Thymus (tissue), 11 donors: Measurements from ENCODE around the gene FRMD4B. TPM values are rescaled to one million over a fixed set of nuclear protein-coding genes. Genes with fewer than 3 reads are reported as not detected.
"Not testable (repeated sequence)": the region's sequence is repeated elsewhere in the genome, so short reads cannot be mapped to it uniquely, and the experiment has no call there.

Experiments
- DNase-seq, 9 donors: peaks; one replicate each; pipeline ENCODE4 v3.0.0-alpha.2; 2013; ENCODE audit warnings: low spot score in 9 of 9, low read depth in 6 of 9, missing footprints in 1 of 9
- H3K27ac ChIP-seq, 2 donors: one replicate each; pipeline ENCODE4 v1.5.1; 2013; ENCODE audit warnings: control low read depth in 1 of 2, low read depth in 1 of 2, low read length in 1 of 2, mild to moderate bottlenecking in 1 of 2, moderate library complexity in 1 of 2
- H3K27me3 ChIP-seq, 2 donors: one replicate each; pipeline ENCODE4 v1.5.1; 2013; ENCODE audit warnings: low read length in 1 of 2; ENCODE audit not compliant: control insufficient read depth in 2 of 2, insufficient read depth in 1 of 2
- H3K36me3 ChIP-seq, 2 donors: one replicate each; pipeline ENCODE4 v1.5.1; 2013; ENCODE audit warnings: low read length in 1 of 2, mild to moderate bottlenecking in 1 of 2, moderate library complexity in 1 of 2; ENCODE audit not compliant: control insufficient read depth in 2 of 2, insufficient read depth in 2 of 2
- H3K4me1 ChIP-seq, 2 donors: one replicate each; pipeline ENCODE4 v1.5.1; 2013; ENCODE audit warnings: low read length in 2 of 2; ENCODE audit not compliant: control insufficient read depth in 2 of 2, insufficient read depth in 2 of 2
- H3K4me3 ChIP-seq, 2 donors: one replicate each; pipeline ENCODE4 v1.5.1; 2013; ENCODE audit warnings: low read length in 2 of 2, control low read depth in 1 of 2, mild to moderate bottlenecking in 1 of 2
- H3K9me3 ChIP-seq, 2 donors: one replicate each; pipeline ENCODE4 v1.5.1; 2013; ENCODE audit warnings: low read length in 1 of 2, mild to moderate bottlenecking in 1 of 2; ENCODE audit not compliant: control insufficient read depth in 2 of 2, insufficient read depth in 1 of 2
- WGBS: extraction: QIAGEN DNeasy Blood & Tissue Kit; methylation state at CpG from one replicate; pipeline ENCODE4 v1.1.7; 2013; 5-methylcytosine and 5-hydroxymethylcytosine counted together
- polyA plus RNA-seq: library from polyadenylated mRNA; stranded (reverse); fragments of 200-250 nt; gene quantifications from one replicate; pipeline ENCODE4 v1.2.3, GENCODE V29; 2013
- total RNA-seq: library from RNA; stranded (reverse); fragments of 120-200 nt; gene quantifications from one replicate; pipeline ENCODE4 v1.2.4, GENCODE V29; 2013
- donor health status: healthy.

The FRMD4B gene
- total and polyA plus RNA-seq, 2 donors, result 12.8 to 21.7 TPM

DNA sequence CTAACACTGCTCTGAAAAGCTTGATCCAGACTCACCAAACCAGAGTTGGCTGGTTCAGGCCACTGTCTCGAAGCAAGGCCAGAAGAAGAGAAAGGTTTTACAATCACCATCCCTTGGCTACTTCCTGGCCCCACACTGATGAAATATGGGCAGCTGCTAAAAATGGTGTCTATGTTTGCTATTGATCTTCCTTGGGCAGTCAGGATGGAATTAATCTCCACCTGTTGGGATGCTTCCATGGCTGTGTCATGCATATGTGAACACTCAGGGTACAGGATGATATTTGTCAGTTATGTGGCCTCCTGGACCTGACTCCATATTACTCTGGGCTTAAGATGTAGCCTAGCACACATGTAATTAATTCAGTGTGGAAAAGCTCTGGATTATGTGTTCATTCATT lies 61.9 kb downstream of the FRMD4B start:
- H3K27me3 ChIP-seq, result no peaks in the 10 kb centered on the region
- peaks cover 39 to 45% of the 10 kb centered on the region in 2 donors for H3K4me1 ChIP-seq
- 100% methylated on average over 1 of the region's 1 CpG for WGBS
- no peaks in the 10 kb centered on the region for H3K36me3 ChIP-seq
- no peak overlapping the region for H3K27ac ChIP-seq
- no peaks in the 10 kb centered on the region for H3K9me3 ChIP-seq
- DNase-seq, result no peak
- H3K4me3 ChIP-seq, result no peak overlapping the region

DNA sequence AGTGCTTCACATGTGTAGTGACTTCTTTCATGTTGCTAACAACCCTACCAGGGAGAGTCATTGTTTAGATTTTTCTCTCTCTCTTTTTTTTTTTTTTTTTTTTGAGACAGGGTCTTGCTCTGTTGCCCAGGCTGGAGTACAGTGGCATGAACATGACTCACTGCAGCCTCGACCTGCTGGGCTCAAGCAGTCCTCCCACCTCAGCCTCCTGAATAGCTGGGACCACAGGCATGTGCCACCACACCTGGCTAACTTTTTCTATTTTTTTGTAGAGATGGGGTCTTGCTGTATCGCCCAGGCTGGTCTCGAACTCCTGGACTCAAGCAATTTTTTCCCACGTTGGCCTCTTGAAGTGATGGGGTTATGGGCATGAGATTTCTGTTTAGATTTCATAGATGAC lies 63.4 kb downstream of the FRMD4B start:
- not testable (repeated sequence) for H3K36me3 ChIP-seq, H3K27me3 ChIP-seq, H3K27ac ChIP-seq, DNase-seq, H3K4me3 ChIP-seq, H3K9me3 ChIP-seq
- peaks cover 26 to 34% of the 10 kb centered on the region in 2 donors for H3K4me1 ChIP-seq
- 96% methylated on average over 4 of the region's 4 CpGs for WGBS

DNA sequence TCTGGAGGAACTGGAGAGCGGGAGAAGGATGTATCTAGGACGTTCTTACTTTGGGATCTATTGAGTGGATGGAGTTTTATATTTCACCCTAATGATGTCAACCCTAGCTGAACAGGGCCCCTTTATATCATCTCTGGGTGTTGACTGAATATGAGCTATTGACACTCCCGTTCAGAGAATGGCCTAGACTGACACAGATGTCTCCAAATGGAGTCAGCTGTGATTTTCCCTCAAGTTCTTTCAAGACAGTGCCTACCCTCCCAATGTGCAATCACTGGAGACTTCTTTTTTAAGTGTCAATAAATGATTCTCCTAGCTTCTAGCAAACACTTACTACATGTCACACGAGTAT lies 63.8 kb downstream of the FRMD4B start:
- Histone ChIP-seq H3K9me3 (no peaks in the 10 kb centered on the region), H3K27me3 (no peaks in the 10 kb centered on the region), H3K4me1 (peaks cover 25 to 33% of the 10 kb centered on the region in 2 donors), H3K36me3 (no peaks in the 10 kb centered on the region), H3K27ac (no peak overlapping the region), H3K4me3 (no peak overlapping the region)
- no peak for DNase-seq
- 96% methylated on average over 4 of the region's 4 CpGs for WGBS

DNA sequence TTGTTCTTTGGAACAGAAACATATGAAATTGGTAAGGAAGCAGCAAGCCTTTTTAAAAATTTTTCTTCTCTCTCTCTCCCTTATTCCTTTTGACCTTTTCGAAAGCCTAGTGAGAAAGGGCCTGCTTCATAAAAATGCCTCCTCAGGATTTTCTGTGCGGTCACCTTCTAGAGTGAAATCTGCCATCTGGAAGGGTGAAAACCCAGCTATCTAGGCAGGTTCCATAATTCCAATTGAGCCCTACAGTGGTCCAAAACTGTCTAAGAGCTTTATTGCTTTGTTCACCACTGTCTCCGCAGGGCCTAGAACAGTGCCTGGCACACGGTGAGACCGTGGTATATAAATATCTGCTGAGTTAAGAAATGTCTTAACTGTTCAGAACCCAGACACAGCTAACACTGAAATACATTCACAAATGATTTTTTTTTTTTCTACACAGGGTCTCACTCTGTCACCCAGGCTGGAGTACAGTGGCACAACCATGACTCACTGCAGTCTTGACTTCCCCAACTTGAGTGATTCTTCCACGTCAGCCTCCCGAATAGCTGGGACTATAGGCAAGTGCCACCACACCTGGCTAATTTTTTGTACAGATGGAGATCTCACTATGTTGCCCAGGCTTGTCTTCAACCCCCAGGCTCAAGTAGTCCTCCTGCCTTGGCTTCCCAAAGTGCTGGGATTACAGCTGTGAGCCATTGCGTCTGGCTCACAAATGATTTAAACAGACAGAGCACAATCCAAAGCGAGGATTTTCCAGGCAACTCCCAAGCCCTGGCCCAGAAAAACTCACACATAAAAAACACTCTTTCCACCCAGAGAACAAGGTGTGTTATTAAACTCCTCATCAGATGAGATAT lies 64.4 kb downstream of the FRMD4B start:
- no peak for DNase-seq
- no peak overlapping the region for H3K27ac ChIP-seq

DNA sequence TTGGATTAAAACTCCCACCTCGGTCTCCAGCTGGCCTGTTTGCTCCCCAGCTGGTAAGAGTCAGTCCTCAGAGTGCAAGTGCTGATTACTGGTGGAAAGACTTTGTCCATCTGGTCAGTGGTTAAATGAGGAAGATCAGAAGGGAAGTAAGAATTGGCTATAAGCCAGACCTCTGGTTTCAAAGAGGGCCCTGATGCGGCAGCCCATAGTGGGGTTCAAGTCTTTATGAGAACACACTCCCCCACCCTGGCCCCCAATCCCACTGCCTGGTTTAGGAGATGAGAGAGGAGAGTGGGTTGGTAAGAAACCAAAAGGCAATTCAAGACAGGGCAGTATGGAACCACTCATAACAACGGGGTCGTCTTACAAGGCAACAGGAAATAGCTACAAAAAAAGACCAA lies 65.0 kb downstream of the FRMD4B start:
- no peak overlapping the region for H3K4me3 ChIP-seq
- DNase-seq, result peak in 1 of 9 donors; percentile 38
- H3K9me3 ChIP-seq, result no peaks in the 10 kb centered on the region
- WGBS, result 74% methylated on average over 4 of the region's 4 CpGs
- H3K36me3 ChIP-seq, result no peaks in the 10 kb centered on the region
- no peak overlapping the region for H3K27ac ChIP-seq
- peaks cover 15 to 21% of the 10 kb centered on the region in 2 donors for H3K4me1 ChIP-seq
- no peaks in the 10 kb centered on the region for H3K27me3 ChIP-seq

More for the DNA sequence above, 64.4 kb downstream of the FRMD4B start:
- 95% methylated on average over 9 of the region's 9 CpGs for WGBS
- H3K27me3 ChIP-seq, result no peaks in the 10 kb centered on the region
- H3K4me3 ChIP-seq, result no peak overlapping the region
- no peaks in the 10 kb centered on the region for H3K9me3 ChIP-seq
- no peaks in the 10 kb centered on the region for H3K36me3 ChIP-seq
- peaks cover 19 to 27% of the 10 kb centered on the region in 2 donors for H3K4me1 ChIP-seq

DNA sequence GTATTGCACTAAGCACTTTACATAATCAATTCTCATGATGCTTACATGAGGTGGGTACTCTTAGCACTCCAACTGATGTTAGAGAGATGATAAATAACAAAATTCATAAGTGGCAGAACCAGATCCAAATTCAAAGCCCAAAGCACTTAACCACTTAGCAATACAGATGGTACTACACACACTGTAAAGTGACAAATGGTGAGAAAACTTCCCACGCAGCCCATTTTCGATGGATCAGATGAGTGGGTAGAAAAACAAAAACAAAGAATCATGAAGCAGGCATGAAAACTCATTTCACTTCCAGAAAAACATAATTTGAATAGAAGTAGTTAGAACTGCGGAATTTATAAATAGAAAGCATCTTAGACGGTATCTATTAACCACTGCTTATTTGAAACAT lies 66.2 kb downstream of the FRMD4B start:
- no peaks in the 10 kb centered on the region for H3K9me3 ChIP-seq
- H3K36me3 ChIP-seq, result no peaks in the 10 kb centered on the region
- H3K4me3 ChIP-seq, result no peak overlapping the region
- H3K4me1 ChIP-seq, result peaks cover 8 to 11% of the 10 kb centered on the region in 2 donors
- 96% methylated on average over 4 of the region's 4 CpGs for WGBS
- no peaks in the 10 kb centered on the region for H3K27me3 ChIP-seq
- no peak for DNase-seq
- H3K27ac ChIP-seq, result no peak overlapping the region

DNA sequence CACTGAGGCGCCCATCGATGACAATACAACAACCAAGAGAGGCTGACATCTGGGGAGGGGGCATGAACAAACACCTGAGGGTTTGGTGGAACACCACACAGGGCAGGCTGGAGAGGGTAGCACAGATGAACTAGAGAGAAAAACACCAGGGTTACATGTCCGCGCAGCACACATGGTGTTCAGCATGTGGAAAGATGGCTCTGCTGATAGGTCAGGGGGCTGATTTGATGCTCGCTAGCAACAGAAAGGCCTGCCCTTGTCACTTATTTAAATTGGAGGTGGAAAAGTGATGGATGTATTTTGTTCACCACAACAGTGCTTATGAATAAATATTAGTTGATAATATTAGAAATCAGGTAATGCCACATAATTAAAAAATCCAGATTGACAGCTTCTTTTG lies 67.5 kb downstream of the FRMD4B start:
- WGBS, result 96% methylated on average over 5 of the region's 5 CpGs
- Histone ChIP-seq H3K27me3 (no peaks in the 10 kb centered on the region), H3K9me3 (no peaks in the 10 kb centered on the region), H3K36me3 (no peaks in the 10 kb centered on the region), H3K4me1 (peaks cover 6 to 7% of the 10 kb centered on the region in 2 donors), H3K27ac (no peak overlapping the region), H3K4me3 (no peak overlapping the region)
- no peak for DNase-seq

DNA sequence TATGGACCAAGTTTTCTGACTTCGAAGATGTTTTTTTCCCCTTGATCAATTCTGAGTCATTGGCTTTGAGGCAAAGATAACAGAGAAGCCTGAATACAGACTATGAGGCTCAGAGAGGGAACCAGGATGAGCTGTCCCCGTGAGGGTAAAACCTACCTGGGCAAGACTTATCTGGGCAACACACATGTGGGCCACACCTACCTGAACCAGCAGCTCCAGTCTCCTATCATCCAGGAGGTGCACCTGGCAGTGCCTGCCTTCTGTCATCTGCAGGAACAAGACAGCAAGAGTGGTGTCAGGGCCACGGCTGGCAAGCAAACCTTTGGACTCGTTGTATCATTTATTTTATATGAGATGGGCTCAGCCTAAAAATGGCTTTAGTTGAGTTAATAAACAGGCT lies 72.6 kb downstream of the FRMD4B start:
- Histone ChIP-seq H3K27me3 (no peaks in the 10 kb centered on the region), H3K36me3 (peaks cover 0 to 4% of the 10 kb centered on the region in 2 donors), H3K4me1 (no peaks in the 10 kb centered on the region), H3K4me3 (no peak overlapping the region), H3K9me3 (peaks cover 0 to 4% of the 10 kb centered on the region in 2 donors), H3K27ac (no peak overlapping the region)
- WGBS, result 85% methylated on average over 4 of the region's 4 CpGs
- DNase-seq, result no peak

DNA sequence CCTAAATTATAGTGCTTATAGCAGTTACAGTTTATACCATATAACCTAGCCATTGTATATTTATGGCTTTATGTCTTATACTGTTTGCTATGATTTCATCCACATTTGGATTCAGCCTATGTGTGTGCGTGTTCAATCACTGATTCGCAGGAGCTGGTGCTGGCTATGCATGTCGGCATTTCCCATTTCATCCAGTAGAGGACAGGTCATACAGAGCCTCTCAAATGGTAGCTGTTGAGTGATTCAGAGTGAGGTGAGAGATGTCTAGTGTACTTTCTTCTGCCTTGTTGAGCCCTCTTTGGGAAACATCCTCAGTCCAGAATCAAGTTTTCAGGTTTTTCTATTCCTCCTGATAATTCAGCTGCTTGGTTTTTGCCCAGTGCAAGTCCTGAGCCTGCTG lies 76.1 kb downstream of the FRMD4B start:
- no peaks in the 10 kb centered on the region for H3K27me3 ChIP-seq
- no peak overlapping the region for H3K4me3 ChIP-seq
- no peak for DNase-seq
- H3K27ac ChIP-seq, result no peak overlapping the region
- H3K4me1 ChIP-seq, result no peaks in the 10 kb centered on the region
- WGBS, result 95% methylated on average over 3 of the region's 3 CpGs
- peaks cover 0 to 5% of the 10 kb centered on the region in 2 donors for H3K9me3 ChIP-seq
- peaks cover 4 to 9% of the 10 kb centered on the region in 2 donors for H3K36me3 ChIP-seq
